ENCODE data around the gene GPC6.

GPC6 gene

GRCh38 chr13:93517658-93518057 is 291.1 kb downstream of the GPC6 start:
- FAIRE-seq = no peak

- FAIRE-seq = no peak
Measured at GRCh38 chr13:93521307-93521706, 294.7 kb downstream of the GPC6 start.

GRCh38 chr13:93522501-93522900 is 295.9 kb downstream of the GPC6 start:
- FAIRE-seq = no peak

GRCh38 chr13:93525087-93525486 is 298.5 kb downstream of the GPC6 start:
- FAIRE-seq = no peak

GRCh38 chr13:93527748-93528297 is 301.2 kb downstream of the GPC6 start:
- FAIRE-seq = no peak

GRCh38 chr13:93529961-93530360 is 303.4 kb downstream of the GPC6 start:
- FAIRE-seq = no peak

GRCh38 chr13:93534181-93534700 is 307.6 kb downstream of the GPC6 start:
- FAIRE-seq = no peak

GRCh38 chr13:93535251-93535650 is 308.6 kb downstream of the GPC6 start:
- no peak for FAIRE-seq

GRCh38 chr13:93539914-93540313 is 313.3 kb downstream of the GPC6 start:
- FAIRE-seq = no peak

- no peak for FAIRE-seq
Measured at GRCh38 chr13:93547886-93548285, 321.3 kb downstream of the GPC6 start.

GRCh38 chr13:93549326-93550005 is 322.9 kb downstream of the GPC6 start:
- FAIRE-seq = no peak

GRCh38 chr13:93550236-93550635 is 323.6 kb downstream of the GPC6 start:
- FAIRE-seq = no peak

- no peak for FAIRE-seq
Measured at GRCh38 chr13:93552596-93552995, 326.0 kb downstream of the GPC6 start.

GRCh38 chr13:93554514-93554913 is 327.9 kb downstream of the GPC6 start:
- no peak for FAIRE-seq

GRCh38 chr13:93558637-93559036 is 332.0 kb downstream of the GPC6 start:
- FAIRE-seq = no peak

GRCh38 chr13:93559718-93560117 is 333.1 kb downstream of the GPC6 start:
- no peak for FAIRE-seq

- FAIRE-seq = no peak
Measured at GRCh38 chr13:93561576-93562225, 335.1 kb downstream of the GPC6 start.

GRCh38 chr13:93562676-93563075 is 336.1 kb downstream of the GPC6 start:
- no peak for FAIRE-seq

GRCh38 chr13:93577105-93577504 is 350.5 kb downstream of the GPC6 start:
- no peak for FAIRE-seq

GRCh38 chr13:93589788-93590187 is 363.2 kb downstream of the GPC6 start:
- FAIRE-seq = no peak

GRCh38 chr13:93603043-93603442 is 376.4 kb downstream of the GPC6 start:
- no peak for FAIRE-seq

GRCh38 chr13:93614776-93615175 is 388.2 kb downstream of the GPC6 start:
- FAIRE-seq = no peak

- no peak for FAIRE-seq
Measured at GRCh38 chr13:93620181-93620765, 393.7 kb downstream of the GPC6 start.

- no peak for FAIRE-seq
Measured at GRCh38 chr13:93621051-93621450, 394.4 kb downstream of the GPC6 start.
